HG02678 (cell line): ENCODE results near the gene BAD.
"Not testable (repeated sequence)": the region's sequence is repeated elsewhere in the genome, so short reads cannot be mapped to it uniquely, and the experiment has no call there.

ENCODE experiments used
- ATAC-seq: cut with Tn5 transposase; IDR thresholded peaks from one replicate; pipeline ENCODE4 v1.9.1; 2021; ENCODE audit warnings: mild to moderate bottlenecking, moderate library complexity; ENCODE audit not compliant: unreplicated experiment

Gene BAD

GRCh38 chr11:64284048-64284961 lies at the start of gene BAD:
Gene BAD (minus strand): TSS chr11:64284665. CDS start chr11:64284368, 297 bp downstream.
- ATAC-seq: peak; percentile 69

- no peak for ATAC-seq
Observed at GRCh38 chr11:64333556-64333955, 49.1 kb upstream of the BAD start.

GRCh38 chr11:64331569-64332371 lies 47.3 kb upstream of the BAD start:
- ATAC-seq: peak; percentile 52

GRCh38 chr11:64330888-64331287 lies 46.4 kb upstream of the BAD start:
- no peak for ATAC-seq

- no peak for ATAC-seq
Observed at GRCh38 chr11:64327993-64328392, 43.5 kb upstream of the BAD start.

GRCh38 chr11:64327375-64327774 lies 42.9 kb upstream of the BAD start:
- no peak for ATAC-seq

- ATAC-seq: no peak
Observed at GRCh38 chr11:64324692-64325469, 40.4 kb upstream of the BAD start.

- not testable (repeated sequence) for ATAC-seq
Observed at GRCh38 chr11:64323984-64324383, 39.5 kb upstream of the BAD start.

- no peak for ATAC-seq
Observed at GRCh38 chr11:64323373-64323772, 38.9 kb upstream of the BAD start.

GRCh38 chr11:64322925-64323260 lies 38.4 kb upstream of the BAD start:
- no peak for ATAC-seq

- ATAC-seq: no peak
Observed at GRCh38 chr11:64321533-64321932, 37.1 kb upstream of the BAD start.

- no peak for ATAC-seq
Observed at GRCh38 chr11:64321026-64321425, 36.6 kb upstream of the BAD start.

GRCh38 chr11:64320556-64320955 lies 36.1 kb upstream of the BAD start:
- no peak for ATAC-seq

GRCh38 chr11:64318766-64319761 lies 34.6 kb upstream of the BAD start:
- ATAC-seq: no peak

GRCh38 chr11:64317961-64318765 lies 33.7 kb upstream of the BAD start, which contains the start of gene PRDX5:
Gene PRDX5 (plus strand): TSS chr11:64318121. CDS start chr11:64318216, 95 bp downstream.
- ATAC-seq: peak; percentile 84

GRCh38 chr11:64317325-64317960 lies 33.0 kb upstream of the BAD start, which contains the start of gene TRMT112:
Gene TRMT112 (minus strand): TSS chr11:64317559. CDS start chr11:64317526, 33 bp downstream.
- ATAC-seq: peak; percentile 62

- ATAC-seq: no peak
Observed at GRCh38 chr11:64316672-64317324, 32.3 kb upstream of the BAD start.
